Muscle of arm (tissue), 14 donors: ENCODE data around the gene C5orf47. TPM values are rescaled to one million over a fixed set of nuclear protein-coding genes. Genes with fewer than 3 reads are reported as not detected.

Experiments used
- DNase-seq: peaks from one replicate; pipeline ENCODE4 v3.0.0-alpha.2; 2013
- long read RNA-seq, 11 donors: transcript quantifications; one replicate each; lab custom pipeline, GENCODE V29; 2026
- polyA plus RNA-seq, 12 donors: library from polyadenylated mRNA; unstranded; fragments of 120-200 nt; gene quantifications; one replicate each; pipeline ENCODE4 v1.2.1, GENCODE V29; 2013; ENCODE audit not compliant: insufficient read length in 12 of 12

C5orf47 gene
- polyA plus RNA-seq, result under 1 TPM in 3 of 12 donors, not detected in 9; 0.04 to 0.11 (median 0.09) TPM
- long read RNA-seq, donor 1, result 0 reads
- long read RNA-seq, donor 2, result 0 reads
- long read RNA-seq, donor 3, result 0 reads
- long read RNA-seq, donor 4, result 0 reads
- long read RNA-seq, donor 5, result 0 reads
- long read RNA-seq, donor 6, result 0 reads
- long read RNA-seq, donor 7, result 0 reads
- long read RNA-seq, donor 8, result 0 reads
- long read RNA-seq, donor 9, result 0 reads
- long read RNA-seq, donor 10, result 0 reads
- long read RNA-seq, donor 11, result 0 reads

GRCh38 chr5:173988554-173989431 is at the start of gene C5orf47:
C5orf47 (plus strand) TSS chr5:173989170; CDS start chr5:173989264, 94 bp downstream.
- DNase-seq, result no peak

DNA sequence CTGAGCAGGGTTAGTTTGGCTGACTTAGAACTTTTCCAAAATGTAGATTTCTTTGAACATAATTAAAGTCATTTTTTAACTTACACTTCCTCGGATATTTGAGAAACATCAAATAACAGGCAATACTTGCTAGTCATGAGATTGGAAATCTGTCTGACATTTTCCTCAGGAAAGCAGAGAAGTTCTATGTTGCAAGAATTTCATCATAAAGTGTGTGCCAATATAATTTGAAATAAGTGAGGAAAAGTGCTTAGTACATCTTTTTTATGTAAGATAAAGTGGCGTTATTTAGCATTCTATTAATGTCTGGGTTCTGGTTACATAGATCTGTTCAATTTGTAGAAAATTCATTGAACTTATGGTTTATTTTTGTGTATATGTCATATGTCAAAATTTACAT is 48.7 kb upstream of the C5orf47 start:
- no peak for DNase-seq

- no peak for DNase-seq
Observed at GRCh38 chr5:173941102-173941501, 47.9 kb upstream of the C5orf47 start.

DNA sequence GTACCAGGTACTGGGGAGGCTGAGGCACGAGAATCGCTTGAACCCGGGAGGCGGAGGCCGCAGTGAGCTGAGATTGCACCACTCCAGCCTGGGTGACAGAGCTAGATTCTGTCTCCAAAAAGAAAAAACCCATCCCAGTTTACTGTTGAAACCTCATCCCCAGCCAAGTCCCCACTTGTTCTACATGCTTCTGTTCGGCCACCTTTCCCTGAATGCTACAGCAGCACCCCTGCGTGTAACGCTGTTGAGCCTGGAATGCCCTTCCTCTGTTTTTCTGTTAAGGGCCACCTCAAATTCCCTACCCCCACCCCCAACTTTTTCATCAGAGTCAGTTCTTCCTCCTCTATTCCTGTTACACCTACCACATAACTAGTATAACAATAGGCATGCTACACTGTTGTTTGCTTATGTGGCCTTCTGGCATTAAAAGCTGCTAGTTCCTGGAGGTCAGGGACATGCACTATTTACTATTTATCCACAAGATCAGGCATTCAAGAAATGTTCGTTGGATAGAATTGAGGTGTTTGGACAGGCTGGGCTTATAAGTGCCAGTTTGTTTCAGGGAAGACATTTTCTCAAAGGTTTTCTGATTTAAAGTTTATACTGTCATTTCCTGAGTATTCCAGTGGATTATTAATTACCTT is 47.1 kb upstream of the C5orf47 start:
- DNase-seq, result no peak

DNA sequence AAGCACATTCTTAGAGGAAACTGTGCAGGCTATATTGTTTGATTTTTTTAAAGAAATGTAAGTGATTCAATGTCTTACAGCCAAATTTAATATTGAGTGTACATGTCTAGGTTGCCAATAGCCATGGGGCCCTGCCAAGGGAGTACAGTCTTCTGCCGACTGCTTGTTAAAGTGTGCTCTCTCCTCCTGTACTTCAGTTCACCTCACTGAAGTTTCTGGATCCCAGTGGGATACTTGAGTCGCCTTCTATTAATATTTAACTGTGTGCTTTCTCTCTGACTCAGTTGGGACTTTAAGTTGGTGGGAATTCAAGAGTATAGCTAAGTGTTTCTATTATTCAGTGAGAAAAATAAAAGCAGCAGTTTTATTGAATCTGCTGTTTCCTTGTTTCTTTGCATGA is 44.5 kb upstream of the C5orf47 start:
- peak; percentile 68 for DNase-seq

DNA sequence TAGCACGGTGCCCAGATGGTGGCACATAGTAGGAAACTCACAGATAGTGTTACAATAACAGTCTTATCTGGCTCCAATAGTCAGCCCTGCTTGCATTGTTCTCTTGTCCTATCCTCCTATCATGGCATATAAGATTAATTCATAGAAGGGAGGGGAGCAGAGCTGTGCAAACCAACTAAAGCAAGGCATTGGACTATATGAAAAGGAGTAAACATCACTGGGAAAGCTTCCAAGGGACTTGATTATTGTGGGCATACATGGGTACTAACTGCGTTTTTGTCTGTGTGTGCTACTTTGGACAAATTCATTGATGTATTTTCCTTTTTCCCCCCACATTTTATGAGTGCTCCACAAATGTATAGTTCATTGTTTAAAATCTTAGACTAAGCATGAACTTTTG is 43.8 kb upstream of the C5orf47 start:
- no peak for DNase-seq

DNA sequence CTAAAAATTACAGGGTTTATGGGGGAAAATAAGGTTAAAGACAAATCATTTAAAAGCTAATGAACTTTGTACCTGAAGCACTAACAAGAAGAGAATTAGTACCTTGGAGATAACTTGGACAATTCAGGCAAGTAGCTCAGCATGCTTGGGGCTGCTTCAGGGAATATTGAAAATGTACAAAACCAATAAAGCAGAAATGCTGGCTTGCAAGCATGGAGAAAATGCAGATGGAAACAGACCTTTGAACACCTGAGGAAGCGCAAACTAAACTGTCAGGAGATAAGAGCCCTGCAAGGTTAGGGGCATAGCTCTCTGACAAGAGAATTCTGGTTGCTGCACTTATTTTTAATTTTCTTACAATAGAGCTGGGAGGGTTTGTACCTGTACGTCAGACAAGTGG is 42.6 kb upstream of the C5orf47 start:
- DNase-seq, result no peak

DNA sequence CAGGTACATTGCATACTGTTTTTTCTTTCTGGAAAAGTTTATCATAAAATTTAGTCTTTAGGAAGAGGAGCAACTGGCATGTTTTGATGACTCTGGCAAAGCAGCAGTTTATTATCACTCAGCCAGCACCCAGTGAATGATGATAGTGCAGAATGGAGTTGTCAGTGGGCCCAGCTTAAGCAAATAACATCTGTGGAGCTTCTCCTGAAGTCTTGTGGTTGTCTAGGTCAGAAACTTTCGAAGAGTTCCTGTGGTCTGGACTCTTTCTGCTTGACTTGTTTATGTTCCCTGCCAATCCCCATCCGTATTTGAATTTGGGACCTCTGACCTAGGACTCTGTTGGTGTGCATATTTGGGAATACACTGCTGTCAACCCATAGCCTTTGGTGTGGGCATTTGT is 38.1 kb upstream of the C5orf47 start:
- no peak for DNase-seq

GRCh38 chr5:173953528-173954090 is 35.4 kb upstream of the C5orf47 start:
- DNase-seq, result no peak

DNA sequence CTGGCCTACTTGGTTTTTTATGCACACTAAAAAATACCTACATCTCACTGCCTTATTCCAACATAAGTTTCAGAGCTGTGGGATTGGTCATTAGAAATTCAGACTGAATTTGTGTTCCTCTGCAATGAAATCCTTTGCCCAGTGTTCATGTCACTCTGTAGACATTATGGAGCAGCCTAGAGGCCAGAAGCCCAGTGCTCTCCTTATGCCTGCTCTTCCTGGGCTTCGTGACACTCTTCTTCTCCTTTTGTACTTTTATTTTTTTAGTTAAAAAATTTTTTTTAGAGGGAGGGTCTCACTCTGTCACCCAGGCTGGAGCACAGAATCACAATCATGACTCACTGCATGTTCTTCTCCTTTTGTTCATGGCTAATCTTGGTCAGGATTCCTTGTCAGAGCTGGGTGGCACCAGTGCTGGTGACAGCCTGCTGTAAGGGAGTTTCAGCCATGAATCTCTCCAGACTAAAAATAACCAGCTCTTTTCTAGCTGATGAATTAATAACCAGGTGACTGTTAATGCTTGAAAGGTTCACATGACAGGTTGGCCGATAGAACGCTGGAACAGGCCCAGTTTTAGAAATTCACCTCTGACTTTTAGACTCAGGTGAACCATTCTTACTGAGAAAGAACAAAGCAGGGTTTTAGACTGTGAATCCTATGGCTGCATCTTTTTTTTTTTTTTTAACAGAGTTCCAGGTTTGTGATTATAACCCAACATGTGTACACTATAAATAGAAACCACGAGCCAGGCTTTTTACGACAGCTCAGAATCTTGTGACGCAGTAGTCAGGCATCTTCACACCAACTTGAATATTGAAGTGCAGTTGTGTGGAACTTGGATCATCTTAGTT is 34.1 kb upstream of the C5orf47 start:
- no peak for DNase-seq

GRCh38 chr5:173960986-173961385 is 28.0 kb upstream of the C5orf47 start:
- DNase-seq, result no peak

GRCh38 chr5:173961418-173961817 is 27.6 kb upstream of the C5orf47 start:
- no peak for DNase-seq

GRCh38 chr5:173962436-173962972 is 26.5 kb upstream of the C5orf47 start:
- no peak for DNase-seq

DNA sequence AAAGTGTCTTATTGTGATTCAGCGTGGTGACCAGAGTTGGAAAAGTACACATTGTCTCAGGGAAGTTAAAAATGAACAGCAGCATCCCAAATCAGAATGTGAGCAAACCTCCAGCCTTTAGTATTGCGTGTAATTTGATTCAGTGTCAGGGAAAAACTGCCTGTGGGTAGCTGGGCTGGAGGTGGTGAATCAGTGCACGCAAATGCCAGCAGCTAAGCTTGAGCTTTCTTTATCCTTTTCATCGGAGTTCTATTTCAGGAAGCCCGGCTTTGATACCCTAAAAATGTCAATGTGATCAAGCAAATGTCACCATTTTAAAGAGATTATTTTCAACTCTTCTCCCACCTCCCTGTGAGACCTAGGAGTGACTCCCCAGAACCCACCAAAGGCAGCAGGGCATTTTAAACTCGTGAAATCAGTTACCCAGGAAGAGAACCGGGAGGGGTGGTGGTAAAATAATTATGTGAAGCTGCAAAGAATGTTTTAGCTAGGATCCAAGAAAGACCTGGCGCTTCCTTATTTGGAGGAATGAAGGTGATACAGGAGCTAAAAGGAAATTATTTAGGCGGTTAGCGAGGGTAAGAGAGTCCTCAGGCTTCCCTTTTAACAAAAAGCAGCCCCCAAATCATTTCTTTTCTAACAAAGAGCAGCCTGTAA is 25.7 kb upstream of the C5orf47 start:
- no peak for DNase-seq

GRCh38 chr5:173963867-173964441 is 25.0 kb upstream of the C5orf47 start:
- no peak for DNase-seq

DNA sequence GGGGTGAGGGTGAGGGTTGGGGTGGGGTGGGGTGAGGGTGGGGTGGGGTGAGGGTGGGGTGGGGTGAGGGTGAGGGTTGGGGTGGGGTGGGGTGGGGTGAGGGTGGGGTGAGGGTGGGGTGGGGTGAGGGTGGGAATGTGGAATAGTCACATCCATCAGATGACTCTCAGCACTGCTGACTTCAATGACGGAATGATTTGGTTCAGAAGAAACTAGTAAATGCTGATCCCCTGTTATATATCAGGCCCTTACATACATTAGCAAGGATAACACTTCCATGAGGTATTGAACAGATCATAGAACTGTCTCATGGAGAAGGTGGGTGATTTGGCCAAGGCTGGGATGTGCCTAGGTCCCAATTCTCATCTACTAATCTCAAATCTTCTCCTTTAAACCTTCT is 24.5 kb upstream of the C5orf47 start:
- DNase-seq, result no peak

DNA sequence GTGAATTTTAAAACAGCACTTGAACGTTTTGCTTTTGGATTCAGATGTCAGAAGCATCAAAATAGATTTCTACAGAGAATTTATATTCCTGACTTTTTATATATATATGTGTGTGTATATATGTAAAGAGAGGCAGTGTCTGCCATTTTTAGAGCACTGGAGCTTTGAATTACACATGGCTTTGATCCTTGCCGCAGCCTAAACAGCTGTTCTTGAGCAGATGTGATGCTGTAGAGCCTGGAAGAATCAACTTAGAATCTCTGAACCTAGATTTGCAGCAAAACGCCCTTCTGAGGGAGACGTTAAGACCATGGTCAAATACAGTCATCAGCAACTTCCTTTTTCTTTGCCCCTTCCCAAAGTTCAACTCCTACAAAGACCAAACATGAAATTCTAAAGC is 21.7 kb upstream of the C5orf47 start:
- no peak for DNase-seq

DNA sequence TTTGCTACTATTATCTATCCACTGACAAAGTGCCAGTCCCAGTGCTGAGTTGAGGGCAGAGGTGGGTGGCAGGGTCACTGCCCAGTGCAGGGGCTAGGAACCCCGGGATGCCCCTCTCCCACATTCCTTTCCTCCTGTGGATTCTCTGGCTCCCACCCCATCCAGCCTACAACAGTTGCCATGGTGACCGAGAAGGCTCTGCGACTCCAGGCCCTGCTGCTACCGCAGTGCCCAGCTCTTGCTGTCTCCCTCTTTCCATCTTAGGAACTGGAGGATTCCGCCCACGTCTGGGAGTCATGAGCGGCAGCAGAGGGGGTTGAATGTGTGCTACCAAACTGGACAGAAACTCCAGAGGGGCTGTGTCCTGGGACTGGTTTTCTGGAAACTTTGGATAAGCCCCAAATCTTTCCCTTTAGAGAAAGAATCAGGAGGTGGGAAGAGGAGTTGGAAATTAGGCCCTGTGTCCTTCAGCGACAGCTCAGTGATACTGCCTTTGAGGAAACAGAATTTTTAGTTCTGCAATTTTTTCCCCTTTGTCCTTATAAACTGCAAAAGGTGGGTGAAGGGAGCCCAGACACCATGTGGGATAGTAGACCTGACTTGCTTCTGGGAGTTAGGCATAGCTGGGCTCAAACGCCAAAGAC is 20.7 kb upstream of the C5orf47 start:
- no peak for DNase-seq

DNA sequence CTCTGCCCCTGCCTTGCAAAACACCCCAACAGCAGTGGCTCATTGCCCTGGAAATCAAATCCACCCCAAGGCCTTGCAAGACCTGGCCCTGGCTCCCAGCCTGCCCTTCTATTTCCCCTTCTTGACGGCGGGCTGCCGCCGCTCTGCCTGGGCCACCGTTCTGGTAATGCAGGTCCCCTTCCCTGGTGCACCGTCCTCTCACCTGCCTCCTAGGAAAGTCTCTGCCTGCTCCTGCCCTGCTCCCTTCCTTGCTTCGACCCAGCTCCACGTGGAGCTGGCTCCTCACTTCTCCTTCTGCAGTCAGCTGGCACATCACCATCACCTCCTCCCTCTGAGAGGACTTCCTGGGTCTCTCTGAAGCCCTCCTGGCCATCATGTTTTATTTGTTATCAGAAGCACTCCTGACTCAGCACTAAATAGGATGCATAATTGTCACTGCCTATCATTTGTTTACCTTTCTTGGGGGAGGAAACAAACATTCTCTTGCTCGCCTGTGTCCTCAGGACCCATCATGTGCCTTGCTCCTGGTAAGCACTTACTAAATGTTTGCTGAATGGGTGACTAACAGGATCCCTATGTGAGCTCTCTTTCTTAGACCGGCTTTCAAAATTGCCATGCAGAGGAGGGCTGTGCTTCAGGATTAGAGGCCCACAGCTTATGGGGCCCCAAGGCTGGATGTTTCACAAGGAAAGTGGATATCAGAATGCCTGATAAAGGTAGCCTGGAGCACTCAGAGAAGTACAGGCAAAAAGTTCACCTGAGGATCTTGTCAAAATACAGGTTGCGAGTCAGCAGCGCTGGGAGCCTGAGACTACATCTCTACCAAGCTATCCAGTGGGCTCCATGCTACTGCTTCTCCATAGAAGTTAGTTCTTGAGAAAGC is 19.6 kb upstream of the C5orf47 start:
- DNase-seq, result no peak
